Stimulated activated CD8-positive, alpha-beta memory T cell treated with anti-CD3 and anti-CD28 coated beads, Interleukin-4, amount 100 ng/mL, for 4 hours (primary cell): ENCODE results near the gene HES1.

ENCODE experiments used
- DNase-seq, 2 donors: peaks; one replicate each; pipeline ENCODE4 v3.0.0-alpha.2; 2020; ENCODE audit warnings: low read depth in 2 of 2, low spot score in 1 of 2

HES1 gene

DNA sequence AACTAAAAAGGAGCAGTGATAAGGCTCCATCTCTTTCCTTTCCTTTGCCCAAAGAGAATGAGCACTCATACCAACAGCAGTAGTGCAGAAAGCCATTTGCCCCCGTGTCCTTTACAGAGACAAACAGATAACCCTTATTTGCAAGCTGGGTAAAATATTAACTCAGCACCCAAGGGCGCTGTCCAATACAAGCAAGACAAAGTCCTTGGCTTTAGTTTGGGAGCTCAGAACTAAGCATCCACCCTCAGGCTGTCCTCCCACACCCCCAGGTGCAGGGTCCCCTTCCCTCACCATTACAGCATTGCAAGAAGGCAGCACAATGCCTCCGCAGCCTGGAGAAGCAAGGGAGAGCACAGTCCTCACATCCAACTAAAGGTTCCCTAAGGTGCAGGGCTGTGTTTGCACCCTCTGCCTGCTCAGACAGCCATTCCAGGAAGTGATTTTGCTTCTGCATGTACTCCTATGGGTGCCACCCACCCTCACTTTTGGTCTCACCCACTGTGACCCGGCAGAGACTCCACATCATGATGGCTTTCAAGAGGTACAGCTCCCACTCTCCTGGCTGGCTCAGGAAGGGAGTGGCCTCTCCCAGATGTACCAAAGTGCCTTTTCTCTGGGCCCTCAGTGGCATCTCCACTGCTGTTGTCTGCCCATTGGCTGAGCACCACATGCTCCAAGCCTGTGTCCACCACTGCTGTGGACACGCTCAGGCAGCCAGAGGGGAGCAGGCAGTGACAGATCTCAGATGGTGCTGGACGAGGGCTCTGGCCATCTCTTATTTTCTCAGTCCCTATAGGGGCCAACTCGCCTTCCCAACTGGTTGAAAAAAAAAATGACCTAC is 34.1 kb upstream of the HES1 start:
- no peak for DNase-seq

DNA sequence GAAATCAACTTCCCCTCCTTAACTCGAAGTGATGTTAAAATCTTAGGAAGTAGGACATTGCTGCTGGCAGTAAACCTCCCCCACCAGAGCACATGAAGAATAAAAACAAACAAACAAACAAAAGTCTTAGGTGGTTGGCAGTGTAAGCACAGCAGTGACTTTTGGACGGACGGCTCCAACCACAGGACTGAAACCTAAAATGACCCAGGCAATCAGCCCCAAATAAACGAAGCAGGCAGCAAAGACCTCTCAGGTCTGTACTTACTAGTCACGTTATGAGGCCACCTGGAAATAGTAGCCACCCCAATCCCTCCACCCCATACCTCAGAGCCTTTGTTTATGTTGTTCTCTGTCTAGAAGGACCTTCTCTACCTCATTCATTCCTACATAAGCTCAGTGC is 33.5 kb upstream of the HES1 start:
- no peak for DNase-seq

DNA sequence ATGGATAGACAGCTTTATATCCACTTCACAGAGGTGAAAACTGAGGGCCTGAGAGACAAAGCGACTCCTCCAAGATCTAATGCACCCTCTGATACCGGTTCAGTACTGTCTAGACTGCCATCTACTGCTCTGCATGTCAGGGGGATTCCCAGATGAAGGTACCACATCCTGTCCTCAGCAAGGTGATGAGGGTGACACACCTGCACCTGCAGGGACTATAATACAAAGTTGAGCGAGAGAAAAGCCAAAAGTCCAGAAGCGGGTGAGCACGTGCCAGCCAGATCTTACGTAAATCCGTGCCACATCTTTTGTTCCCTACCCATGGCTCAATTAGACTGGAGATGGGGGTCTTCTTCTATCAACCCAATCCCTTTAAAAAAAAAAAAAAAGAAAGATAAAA is 32.4 kb upstream of the HES1 start:
- no peak for DNase-seq

DNA sequence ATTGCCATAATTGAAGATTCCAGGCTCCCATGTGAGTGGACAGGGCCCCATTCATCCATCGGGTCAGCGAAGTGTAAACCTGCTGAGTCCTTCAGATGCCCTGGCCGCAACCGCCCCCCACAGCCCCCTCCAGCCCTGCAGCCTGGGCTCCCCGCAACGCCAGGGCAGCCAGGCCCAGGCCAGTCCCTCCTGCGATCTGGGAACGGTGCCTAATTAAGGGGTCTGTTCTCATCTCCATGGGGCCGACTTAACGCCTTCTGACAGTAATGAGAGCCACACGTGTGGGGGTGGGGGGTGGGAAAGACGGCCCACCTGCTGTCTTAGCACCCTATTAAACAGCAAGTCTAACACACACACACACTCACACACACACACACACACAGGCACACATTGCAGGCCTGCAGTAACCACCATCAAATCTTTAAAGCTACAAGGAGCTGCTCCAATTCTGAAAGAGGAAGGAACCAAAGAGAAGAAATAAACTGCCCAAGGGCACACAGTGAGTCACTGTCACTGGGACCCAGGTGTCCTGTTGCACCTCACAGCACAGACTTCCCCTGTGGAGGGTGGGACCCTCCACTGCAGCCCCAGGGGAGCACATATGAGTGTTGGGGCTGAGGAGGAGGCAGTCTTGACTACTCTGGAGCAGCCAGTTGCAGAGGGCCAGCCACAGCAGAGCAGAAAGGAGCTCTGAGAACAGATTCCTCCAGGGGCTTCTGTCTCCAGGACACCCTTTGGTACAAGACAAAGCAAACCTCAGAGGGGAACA is 31.8 kb upstream of the HES1 start:
- DNase-seq, result no peak

DNA sequence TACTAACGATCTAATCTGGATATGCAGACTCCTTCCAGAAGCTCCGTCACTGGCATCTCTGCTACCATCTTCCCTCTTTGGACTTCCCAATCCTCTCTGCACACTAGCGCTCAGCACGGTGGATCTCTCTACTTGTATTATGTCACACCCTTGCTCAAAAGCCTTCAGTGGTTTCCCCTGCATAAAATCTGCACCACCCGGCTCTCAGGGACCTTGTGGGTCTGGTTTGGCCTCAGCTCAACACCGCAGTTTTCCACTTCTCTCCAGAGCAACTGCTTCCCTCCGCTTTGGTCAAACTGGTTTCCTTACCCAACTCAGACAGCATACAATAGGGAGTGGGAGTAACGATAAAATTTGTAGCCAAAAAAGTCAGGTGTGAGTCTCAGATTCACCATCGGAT is 30.7 kb upstream of the HES1 start:
- no peak for DNase-seq

DNA sequence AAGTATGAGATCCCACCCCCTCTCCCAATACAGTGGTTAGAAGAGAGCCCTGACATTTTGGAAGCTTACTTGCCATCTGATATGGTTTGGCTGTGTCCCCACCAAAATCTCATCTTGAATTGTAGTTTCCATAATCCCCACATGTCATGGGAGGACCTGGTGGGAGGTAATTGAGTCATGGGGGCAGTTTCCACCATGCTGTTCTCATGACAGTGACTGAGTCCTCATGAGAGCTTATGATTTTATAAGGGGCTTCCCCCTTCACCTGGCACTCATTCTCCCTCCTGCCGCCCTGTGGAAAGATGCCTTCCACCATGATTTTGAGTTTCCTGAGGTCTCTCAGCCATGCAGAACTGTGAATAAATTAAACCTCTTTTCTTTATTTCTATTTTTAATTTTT is 28.8 kb upstream of the HES1 start:
- DNase-seq, result no peak

DNA sequence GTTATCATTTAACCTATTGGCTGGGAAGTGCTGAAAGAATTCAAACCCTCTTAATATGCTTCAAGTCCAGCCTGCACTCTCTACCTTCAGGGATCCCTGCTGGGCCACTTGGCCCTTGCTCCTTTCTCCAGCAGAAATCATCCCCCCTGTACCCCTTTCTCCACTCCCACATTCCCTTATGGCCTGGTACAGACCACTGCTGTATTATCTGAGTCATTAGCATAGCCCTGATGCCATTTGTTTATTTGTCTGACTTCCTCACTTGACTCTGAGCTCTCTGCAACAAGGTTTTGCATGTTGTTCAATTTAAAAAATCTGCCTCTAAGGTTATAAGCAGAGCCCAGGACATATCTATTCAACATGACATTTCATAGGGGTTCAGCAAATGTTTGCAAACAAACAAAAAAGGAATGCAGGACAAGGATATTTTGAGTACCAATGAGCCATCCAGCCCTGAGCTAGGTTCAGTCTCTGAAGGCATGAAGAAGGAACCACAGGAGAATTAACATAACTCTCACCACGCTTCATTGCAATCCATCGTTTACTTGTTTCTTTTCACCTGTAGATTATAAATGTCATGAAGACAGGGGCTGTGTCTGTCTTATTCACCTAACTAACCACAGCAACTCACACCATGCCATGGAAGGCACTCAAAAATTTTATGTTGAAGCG is 26.6 kb upstream of the HES1 start:
- DNase-seq, result no peak

DNA sequence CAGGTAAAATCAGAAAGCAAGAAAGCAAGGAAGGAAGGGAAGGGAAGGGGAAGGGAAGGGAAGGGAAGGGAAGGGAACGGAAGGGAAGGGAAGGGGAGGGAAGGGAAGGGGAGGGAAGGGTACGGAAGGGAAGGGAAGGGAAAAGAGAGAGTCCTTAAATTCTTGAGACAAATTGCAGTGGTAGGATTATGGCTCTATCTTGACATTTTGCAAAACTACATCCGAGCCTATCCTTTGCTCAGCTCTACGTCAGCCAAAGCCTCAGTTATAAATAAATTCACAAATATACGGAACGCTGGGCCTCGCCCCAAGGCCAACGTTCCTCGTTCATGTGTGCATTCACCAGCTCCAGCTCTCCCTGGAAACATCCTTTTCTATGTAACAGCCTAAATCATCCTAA is 25.5 kb upstream of the HES1 start:
- DNase-seq, result no peak

DNA sequence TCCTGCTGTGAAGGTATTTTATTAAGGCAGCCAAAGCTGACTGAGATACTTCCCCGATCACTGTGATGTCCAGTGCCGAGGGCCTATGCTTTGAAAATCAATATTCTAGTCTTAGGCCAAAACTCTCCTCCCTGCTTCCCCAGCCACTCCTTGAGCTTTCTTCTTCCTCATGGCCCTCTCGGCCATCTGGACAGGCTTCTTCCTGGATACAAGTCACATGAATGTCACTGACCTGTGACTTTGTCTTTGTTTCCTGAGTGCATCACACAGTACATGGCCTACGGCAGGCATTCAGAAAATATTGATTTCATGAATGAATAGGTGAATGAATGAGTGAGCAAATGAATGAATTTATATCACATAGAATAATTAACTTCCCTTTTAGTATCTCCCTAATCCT is 24.6 kb upstream of the HES1 start:
- no peak for DNase-seq

DNA sequence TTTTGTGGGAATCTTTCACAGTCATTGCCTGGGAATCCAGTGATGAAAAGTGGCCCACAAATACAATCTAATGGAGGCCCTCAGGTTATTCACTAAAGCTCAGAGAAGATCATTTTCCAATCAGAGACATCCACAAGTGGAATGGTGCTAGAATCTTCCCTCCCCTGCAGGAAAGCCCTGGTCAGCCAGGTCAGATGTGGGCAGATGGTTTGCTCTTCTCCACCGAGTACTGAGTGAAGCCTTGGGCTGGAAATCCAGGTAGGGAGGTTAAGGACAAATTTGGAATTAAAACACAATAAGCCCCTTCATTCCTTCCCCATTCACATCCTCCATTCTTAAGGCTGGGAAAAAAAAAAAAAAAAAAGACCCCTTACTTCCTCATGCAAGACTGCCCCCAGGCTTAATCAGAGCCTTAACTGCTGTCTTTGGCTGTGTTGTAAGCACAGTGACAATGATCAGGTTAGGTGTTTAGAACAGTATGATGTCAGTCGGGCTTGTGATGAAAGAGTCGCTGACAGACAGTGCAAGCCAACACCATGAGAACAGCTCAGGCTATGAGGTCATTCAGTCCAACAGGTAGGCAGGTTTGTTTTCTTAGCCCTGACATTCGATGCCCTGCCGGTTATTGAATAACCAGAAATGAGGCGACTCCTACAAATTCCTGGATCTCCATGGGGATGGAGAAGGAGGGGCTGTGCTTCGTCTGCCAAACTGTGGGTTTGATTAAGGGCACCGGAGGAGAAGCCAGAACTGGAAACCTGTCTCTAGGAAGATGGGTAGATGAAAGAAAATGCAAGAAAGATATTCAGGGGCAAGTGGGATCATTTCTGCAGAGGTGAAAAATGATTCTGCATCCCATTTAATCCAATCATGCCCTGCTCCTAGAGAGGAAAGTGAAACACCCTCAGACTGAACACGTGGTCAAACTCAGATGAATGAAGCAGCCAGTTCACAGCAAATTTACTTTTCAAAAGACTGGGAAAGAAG is 23.5 kb upstream of the HES1 start:
- DNase-seq, result no peak

DNA sequence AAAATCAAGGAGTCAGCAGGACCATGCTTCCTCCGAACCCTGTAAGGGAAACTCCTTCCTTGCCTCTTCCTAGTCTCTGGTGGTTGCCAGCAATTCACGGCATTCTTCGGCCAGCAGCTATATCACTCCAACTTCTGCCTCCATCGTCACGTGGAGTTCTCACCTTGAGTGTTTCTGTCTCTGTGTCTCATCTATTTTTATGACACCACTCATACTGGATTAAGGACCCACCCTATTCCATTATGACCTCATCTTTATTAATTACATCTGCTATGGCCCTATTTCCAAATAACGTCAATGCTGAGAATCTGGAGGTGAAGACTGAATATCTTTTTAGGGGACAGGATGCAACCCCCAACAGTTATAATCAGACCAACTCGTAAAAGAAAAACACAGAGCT is 21.8 kb upstream of the HES1 start:
- no peak for DNase-seq

DNA sequence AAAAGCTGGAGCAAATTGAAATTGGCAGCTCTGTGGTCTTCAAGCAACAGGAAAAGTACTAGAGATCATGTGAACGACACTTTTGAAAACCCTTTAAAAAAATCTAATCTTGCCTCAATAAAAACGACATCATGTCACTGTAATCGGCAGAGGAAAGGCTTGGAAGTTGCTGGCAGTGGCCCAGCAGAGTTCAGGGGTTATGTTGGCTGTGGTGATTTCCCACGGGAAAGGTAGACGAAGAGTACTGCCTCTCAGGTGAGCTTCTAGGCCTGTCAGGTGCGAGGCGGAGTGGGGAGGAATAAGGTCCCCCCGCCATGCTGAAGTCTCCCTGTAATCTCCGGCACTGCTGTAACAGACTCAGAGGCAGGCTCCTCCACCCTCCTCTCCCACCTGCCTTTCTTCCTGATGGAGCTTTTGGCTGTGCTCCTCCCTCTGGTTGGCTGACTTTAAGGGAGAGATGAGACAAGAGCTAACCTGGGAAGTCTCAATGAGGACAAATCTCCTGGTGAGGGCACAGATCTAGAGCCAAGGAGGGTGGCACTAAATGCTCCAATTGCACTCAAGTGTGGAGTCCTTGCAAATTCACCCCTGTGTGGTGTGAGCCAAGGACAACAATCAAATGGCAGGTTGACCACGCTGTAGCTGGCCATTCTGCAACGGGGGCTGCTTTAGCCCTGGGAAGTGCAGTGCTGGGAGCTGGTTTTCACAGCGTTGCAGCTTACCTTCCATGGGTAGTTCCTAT is 18.7 kb upstream of the HES1 start:
- no peak for DNase-seq

DNA sequence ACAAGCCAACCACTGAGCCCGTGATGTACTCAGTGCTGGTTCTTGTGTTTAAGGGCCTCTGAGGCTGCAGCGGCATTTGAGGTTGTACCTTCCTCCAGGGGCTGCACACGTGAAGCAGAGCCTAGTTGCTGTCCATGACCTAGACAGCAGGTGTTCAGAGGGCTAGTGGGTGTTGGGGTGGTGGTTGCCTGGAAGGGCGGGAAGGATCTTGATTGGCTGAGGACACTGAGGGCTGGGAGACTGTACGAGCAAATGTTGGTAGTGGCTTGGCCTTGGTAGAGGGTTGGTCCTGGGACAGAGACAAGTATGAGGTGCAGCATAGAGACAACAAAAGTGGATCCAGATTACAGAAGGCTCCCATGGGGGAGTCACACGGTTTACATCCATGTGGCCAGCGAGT is 17.0 kb upstream of the HES1 start:
- no peak for DNase-seq

DNA sequence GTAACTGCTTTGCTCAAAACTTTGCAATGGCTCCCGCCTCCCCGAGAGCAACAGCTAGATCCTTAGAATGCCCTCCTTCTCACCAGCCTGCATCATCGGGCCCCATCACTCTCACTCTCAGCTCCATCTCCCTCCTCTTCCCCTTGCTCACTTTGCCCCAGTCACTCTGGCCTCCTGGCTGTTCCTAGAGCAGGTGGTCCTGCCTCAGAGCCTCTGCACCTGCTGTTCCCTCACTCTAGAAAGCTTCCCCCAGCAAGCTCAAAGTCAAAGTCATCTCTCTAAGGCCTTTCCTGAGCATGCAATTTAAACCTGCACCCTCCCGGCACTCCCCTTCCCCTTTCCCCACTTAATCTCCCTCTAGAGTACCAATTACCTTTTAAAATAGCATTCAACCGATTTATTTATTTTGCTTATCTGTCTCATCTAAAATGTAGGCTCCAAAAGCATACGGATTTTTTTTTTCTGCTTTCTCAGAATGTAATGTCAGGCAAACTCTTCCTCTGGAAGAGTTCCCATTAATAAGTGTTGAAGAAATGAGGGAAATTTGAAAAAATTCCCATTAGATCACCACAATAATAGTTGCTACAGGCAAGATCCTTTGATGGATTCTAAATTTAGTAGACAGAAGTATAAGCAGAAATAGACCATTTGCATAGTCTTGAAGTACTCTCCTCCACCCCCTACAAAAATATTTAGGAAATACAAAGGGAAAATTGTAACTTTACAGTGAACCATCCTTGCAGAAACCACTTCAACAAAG is 15.9 kb upstream of the HES1 start:
- DNase-seq, result no peak

DNA sequence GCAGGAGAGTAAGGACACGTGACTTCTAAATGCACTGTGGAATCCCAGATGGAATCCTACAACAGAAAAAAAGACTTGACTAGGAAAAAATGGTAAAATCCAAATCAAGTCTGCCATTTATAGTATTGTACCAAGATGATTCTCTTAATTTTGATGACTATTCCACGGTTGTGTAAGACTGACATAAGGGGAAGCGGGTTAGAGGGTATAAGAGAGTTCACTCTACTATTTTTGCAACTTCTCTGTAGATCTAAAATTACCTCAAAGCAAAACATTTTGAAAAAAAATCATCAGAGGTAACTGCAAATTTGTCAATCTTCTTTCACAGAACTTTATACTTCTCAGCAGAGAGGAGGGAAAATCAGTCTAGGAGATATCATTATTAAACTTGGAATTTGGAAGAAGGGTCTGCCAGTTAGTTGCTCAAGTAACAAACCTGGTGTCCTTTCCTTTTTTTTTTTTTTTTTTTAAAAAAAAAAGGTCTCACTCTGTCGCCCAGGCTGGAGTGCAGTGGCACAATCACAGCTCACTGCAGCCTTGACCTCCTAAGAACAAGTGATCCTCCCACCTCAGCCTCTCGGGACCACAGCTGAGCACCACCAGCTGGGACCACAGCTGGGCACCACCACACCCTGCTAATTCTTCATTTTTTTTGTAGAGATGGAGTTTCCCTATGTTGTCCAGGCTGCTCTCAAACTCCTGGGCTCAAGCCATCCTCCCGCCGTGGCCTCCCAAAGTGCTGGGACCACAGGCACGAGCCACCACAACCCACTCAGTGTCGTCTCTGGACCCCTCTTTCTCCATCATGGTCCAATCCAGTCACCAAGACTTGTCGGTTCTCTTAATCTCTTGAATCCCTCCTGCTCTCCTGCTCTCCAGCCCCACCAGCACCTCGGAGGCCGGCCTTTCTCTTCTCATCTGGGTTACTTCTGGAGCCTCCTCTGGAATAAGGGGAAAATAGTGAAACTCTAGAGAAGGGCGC is 14.9 kb upstream of the HES1 start:
- DNase-seq, result no peak

DNA sequence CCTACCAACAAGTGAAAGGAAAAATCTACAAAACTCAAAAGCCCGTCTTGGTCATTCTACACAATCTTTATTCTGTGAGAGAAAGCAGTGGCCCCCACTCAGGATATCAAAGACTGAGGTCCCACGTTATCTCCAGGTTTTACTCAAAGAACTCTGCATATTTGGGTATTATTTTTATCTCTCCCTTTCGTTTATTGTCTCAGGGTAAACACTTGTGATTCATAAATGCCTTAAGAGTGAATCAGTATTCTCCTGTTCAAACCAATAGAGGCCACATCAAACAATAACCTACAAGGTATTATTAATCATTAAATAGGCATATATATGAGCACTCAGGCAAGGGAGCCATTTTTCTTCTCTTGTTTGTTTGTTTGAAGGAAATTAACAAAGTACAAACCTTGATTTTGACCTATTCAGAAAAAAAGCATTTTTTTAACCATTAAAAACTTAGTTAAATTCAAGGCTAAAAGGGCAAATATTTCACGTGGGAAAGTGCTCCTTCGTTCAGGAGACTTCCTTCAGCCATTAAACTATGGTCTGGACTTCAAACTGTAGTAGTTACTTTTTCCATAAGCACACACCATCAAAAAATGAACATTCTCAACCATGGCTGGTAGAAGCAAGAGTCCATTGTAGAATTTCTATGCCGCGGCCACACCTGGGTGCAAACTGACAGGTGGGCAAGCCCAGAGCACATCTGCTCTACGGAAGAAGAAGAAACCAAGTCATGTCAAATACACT is 13.9 kb upstream of the HES1 start:
- no peak for DNase-seq

DNA sequence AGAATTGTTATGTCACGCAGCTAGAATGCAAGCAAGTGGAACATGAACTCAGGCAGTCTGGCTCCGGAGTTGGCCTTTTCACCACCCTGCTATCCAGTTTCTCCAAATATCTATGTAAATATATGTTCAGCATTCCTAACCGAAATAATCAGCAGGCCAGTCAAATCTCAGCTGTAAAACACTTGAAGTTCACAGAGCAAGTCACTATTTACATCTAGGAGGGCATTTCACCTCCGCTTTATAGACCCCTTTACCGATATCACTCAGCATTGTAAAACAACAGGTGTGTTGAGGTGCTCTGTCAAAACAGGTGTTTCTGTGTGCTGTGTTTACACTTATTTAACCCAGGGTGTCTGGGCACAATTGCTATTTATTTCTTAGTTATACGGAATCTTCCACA is 12.2 kb upstream of the HES1 start:
- DNase-seq, result no peak

DNA sequence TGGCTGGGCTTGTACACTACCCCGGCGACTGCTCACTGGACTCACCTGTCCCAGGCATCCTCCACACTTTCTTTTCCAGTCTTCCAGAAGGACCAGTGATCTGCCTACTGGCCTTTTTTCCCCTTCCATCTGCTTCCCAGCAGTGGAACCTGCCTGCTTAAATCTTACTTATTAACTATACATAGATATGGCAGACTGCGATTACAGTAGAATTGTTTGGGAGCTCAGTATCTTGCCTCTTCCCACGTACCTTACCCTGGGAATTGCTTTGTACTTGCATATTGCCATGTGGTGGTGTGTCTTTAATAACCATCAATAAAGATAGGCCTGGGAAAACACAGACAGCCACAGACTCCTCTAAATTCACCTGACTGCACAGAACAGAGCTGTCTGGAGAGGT is 11.8 kb upstream of the HES1 start:
- no peak for DNase-seq
